Measurements from ENCODE around the gene CDC42. TPM values are rescaled to one million over a fixed set of nuclear protein-coding genes. Genes with fewer than 3 reads are reported as not detected.
A peak's percentile ranks its signal among the peaks of the same experiment; 100 is the strongest.

Gene CDC42
- total and polyA plus RNA-seq, 2 of the 13 experiments (the other 11 are each of a cell fraction or from before 2014, with no cell fraction given): 138 to 237 TPM

- peak; percentile 65; the same call in 1 of the 2 replicates for TF ChIP-seq ETV5 (CRISPR knock-in tag; IDR thresholded peaks at IDR 0.05; ENCODE audit: borderline replicate concordance)
- TF ChIP-seq HCFC1 (IDR thresholded peaks at IDR 0.05; ENCODE audit: low read depth, low read length): peak; percentile 51; the same call in 1 of the 2 replicates
- TF ChIP-seq CC2D1A (CRISPR knock-in tag; IDR thresholded peaks at IDR 0.05): no peak
- TF ChIP-seq RBM39 (IDR thresholded peaks at IDR 0.05; ENCODE audit: low read depth, low read length, poor library complexity, severe bottlenecking): peak; percentile 53
- TF ChIP-seq, protein P1, sequence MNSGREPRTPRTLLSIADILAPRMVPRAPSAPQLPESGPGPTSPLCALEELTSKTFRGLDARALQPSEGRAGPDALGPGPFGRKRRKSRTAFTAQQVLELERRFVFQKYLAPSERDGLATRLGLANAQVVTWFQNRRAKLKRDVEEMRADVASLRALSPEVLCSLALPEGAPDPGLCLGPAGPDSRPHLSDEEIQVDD (CRISPR knock-in tag; IDR thresholded peaks at IDR 0.05; ENCODE audit: borderline replicate concordance): 0 out of 2 replicates have a peak, but pooled peaks have one; percentile 77
- no peak for TF ChIP-seq MBD4 (IDR thresholded peaks at IDR 0.05; ENCODE audit: borderline replicate concordance, low read length)
- TF ChIP-seq PHF21A (CRISPR knock-in tag; IDR thresholded peaks at IDR 0.05): 0 out of 2 replicates have a peak, but pooled peaks have one; percentile 26
- TF ChIP-seq RERE (CRISPR knock-in tag; IDR thresholded peaks at IDR 0.05; ENCODE audit: low read depth): no peak
- TF ChIP-seq GATAD1 (CRISPR knock-in tag; IDR thresholded peaks at IDR 0.05): peak; percentile 87
- no peak for TF ChIP-seq NFIC (IDR thresholded peaks at IDR 0.05; ENCODE audit: low read length)
- TF ChIP-seq ZNF382 (CRISPR knock-in tag; IDR thresholded peaks at IDR 0.05; ENCODE audit: borderline replicate concordance): no peak
- TF ChIP-seq RBM22 (optimal IDR thresholded peaks at IDR 0.05; ENCODE audit: low read length): no peak
- no peak for TF ChIP-seq ZNF326 (CRISPR knock-in tag; IDR thresholded peaks at IDR 0.05; ENCODE audit: borderline replicate concordance)
- TF ChIP-seq KDM5B (CRISPR knock-in tag; IDR thresholded peaks at IDR 0.05; ENCODE audit: borderline replicate concordance): no peak; the same call in 1 of the 2 replicates
- no peak for TF ChIP-seq SATB2 (CRISPR knock-in tag; IDR thresholded peaks at IDR 0.05)
- TF ChIP-seq, protein P2, sequence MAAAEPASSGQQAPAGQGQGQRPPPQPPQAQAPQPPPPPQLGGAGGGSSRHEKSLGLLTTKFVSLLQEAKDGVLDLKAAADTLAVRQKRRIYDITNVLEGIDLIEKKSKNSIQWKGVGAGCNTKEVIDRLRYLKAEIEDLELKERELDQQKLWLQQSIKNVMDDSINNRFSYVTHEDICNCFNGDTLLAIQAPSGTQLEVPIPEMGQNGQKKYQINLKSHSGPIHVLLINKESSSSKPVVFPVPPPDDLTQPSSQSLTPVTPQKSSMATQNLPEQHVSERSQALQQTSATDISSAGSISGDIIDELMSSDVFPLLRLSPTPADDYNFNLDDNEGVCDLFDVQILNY (CRISPR knock-in tag; conservative IDR thresholded peaks at IDR 0.05): peak; percentile 22; the same call in 1 of the 2 replicates
- TF ChIP-seq FLYWCH1 (CRISPR knock-in tag; IDR thresholded peaks at IDR 0.05): no peak
- TF ChIP-seq ZNF350 (CRISPR knock-in tag; IDR thresholded peaks at IDR 0.05; ENCODE audit: borderline replicate concordance, low read depth): peak; percentile 74
- TF ChIP-seq ZNF674 (CRISPR knock-in tag; IDR thresholded peaks at IDR 0.05; ENCODE audit: low read depth): no peak
- TF ChIP-seq, protein P3, sequence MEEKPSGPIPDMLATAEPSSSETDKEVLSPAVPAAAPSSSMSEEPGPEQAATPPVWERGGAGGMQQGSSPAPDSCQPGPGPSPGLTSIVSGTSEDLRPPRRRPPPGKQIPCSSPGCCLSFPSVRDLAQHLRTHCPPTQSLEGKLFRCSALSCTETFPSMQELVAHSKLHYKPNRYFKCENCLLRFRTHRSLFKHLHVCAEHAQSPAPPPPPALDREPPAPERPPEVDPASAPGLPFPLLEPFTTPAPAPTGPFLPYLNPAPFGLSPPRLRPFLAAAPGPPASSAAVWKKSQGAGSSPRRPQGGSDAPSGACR (CRISPR knock-in tag; IDR thresholded peaks at IDR 0.05): no peak
These were observed at the start of gene CDC42 (continued) for GRCh38 chr1:22052115-22053016.

Measured in HepG2 (cell line).